ENCODE results near the gene KCTD5. TPM values are rescaled to one million over a fixed set of nuclear protein-coding genes. Genes with fewer than 3 reads are reported as not detected.

KCTD5 gene
- total RNA-seq, 1 donor from 2014 or later = 24.3 TPM

- no peaks in the 10 kb centered on the region for H3K4me1 Mint-ChIP-seq (ENCODE audit: unreplicated experiment)
Measured at GRCh38 chr16:2704166-2704982, 22.1 kb downstream of the KCTD5 start.

GRCh38 chr16:2704983-2705275 is 22.6 kb downstream of the KCTD5 start:
- Mint-ChIP-seq H3K27ac (ENCODE audit: unreplicated experiment) (no peak overlapping the region), H3K4me3 (ENCODE audit: unreplicated experiment) (no peak overlapping the region), H3K36me3 (ENCODE audit: low read depth, unreplicated experiment) (peaks cover 6% of the 10 kb centered on the region), H3K9me3 (ENCODE audit: unreplicated experiment) (no peaks in the 10 kb centered on the region), H3K4me1 (ENCODE audit: unreplicated experiment) (no peaks in the 10 kb centered on the region), H3K27me3 (ENCODE audit: unreplicated experiment) (peaks cover 4% of the 10 kb centered on the region)
- TF ChIP-seq CTCF (IDR thresholded peaks at IDR 0.05; ENCODE audit: unreplicated experiment) = no peak
- DNase-seq (ENCODE audit: low spot score) = no peak

More at GRCh38 chr16:2704166-2704982, 22.1 kb downstream of the KCTD5 start:
- Mint-ChIP-seq H3K9me3 (ENCODE audit: unreplicated experiment) (no peaks in the 10 kb centered on the region), H3K27me3 (ENCODE audit: unreplicated experiment) (peaks cover 4% of the 10 kb centered on the region), H3K27ac (ENCODE audit: unreplicated experiment) (no peak overlapping the region), H3K4me3 (ENCODE audit: unreplicated experiment) (no peak overlapping the region), H3K36me3 (ENCODE audit: low read depth, unreplicated experiment) (peaks cover 9% of the 10 kb centered on the region)
- DNase-seq (ENCODE audit: low spot score) = no peak
- no peak for TF ChIP-seq CTCF (IDR thresholded peaks at IDR 0.05; ENCODE audit: unreplicated experiment)

- no peak overlapping the region for H3K27ac Mint-ChIP-seq (ENCODE audit: unreplicated experiment)
- no peaks in the 10 kb centered on the region for H3K9me3 Mint-ChIP-seq (ENCODE audit: unreplicated experiment)
- TF ChIP-seq CTCF (IDR thresholded peaks at IDR 0.05; ENCODE audit: unreplicated experiment) = no peak
- H3K27me3 Mint-ChIP-seq (ENCODE audit: unreplicated experiment) = peaks cover 4% of the 10 kb centered on the region
- no peaks in the 10 kb centered on the region for H3K4me1 Mint-ChIP-seq (ENCODE audit: unreplicated experiment)
- H3K36me3 Mint-ChIP-seq (ENCODE audit: low read depth, unreplicated experiment) = peaks cover 6% of the 10 kb centered on the region
- no peak overlapping the region for H3K4me3 Mint-ChIP-seq (ENCODE audit: unreplicated experiment)
- DNase-seq (ENCODE audit: low spot score) = no peak
Measured at GRCh38 chr16:2705351-2705750, 23.0 kb downstream of the KCTD5 start.

GRCh38 chr16:2706085-2706484 is 23.8 kb downstream of the KCTD5 start:
- Mint-ChIP-seq H3K27me3 (ENCODE audit: unreplicated experiment) (peaks cover 4% of the 10 kb centered on the region), H3K4me1 (ENCODE audit: unreplicated experiment) (no peaks in the 10 kb centered on the region), H3K27ac (ENCODE audit: unreplicated experiment) (no peak overlapping the region), H3K36me3 (ENCODE audit: low read depth, unreplicated experiment) (peaks cover 10% of the 10 kb centered on the region), H3K9me3 (ENCODE audit: unreplicated experiment) (no peaks in the 10 kb centered on the region), H3K4me3 (ENCODE audit: unreplicated experiment) (no peak overlapping the region)
- TF ChIP-seq CTCF (IDR thresholded peaks at IDR 0.05; ENCODE audit: unreplicated experiment) = no peak
- DNase-seq (ENCODE audit: low spot score) = no peak

GRCh38 chr16:2706611-2707311 is 24.4 kb downstream of the KCTD5 start:
- Mint-ChIP-seq H3K36me3 (ENCODE audit: low read depth, unreplicated experiment) (peaks cover 10% of the 10 kb centered on the region), H3K27ac (ENCODE audit: unreplicated experiment) (no peak overlapping the region), H3K4me3 (ENCODE audit: unreplicated experiment) (no peak overlapping the region), H3K27me3 (ENCODE audit: unreplicated experiment) (peaks cover 4% of the 10 kb centered on the region), H3K4me1 (ENCODE audit: unreplicated experiment) (no peaks in the 10 kb centered on the region), H3K9me3 (ENCODE audit: unreplicated experiment) (no peaks in the 10 kb centered on the region)
- no peak for DNase-seq (ENCODE audit: low spot score)
- no peak for TF ChIP-seq CTCF (IDR thresholded peaks at IDR 0.05; ENCODE audit: unreplicated experiment)
